Thyroid gland (tissue), 4 donors: ENCODE measurements around the gene TGFA.

ENCODE experiments used
- POLR2A ChIP-seq, 2 donors: fragments of 450-650 bp; IDR thresholded peaks; one replicate each; pipeline ENCODE4 v1.6.1; 2017; ENCODE audit warnings: antibody characterized with exemption in 2 of 2, mild to moderate bottlenecking in 2 of 2, moderate library complexity in 1 of 2
- TF ChIP-seq, protein P1 (sequence below), 6 experiments: fragments of 200-600 bp in 3 of 6; fragments of 450-650 bp in 3 of 6; sonication (generic) in 3 of 6; IDR thresholded peaks; one replicate each; pipeline ENCODE4 v1.5.1; 2016 to 2019; ENCODE audit warnings: antibody characterized with exemption in 6 of 6, mild to moderate bottlenecking in 2 of 6, inconsistent platforms in 1 of 6, moderate library complexity in 1 of 6

DNA sequence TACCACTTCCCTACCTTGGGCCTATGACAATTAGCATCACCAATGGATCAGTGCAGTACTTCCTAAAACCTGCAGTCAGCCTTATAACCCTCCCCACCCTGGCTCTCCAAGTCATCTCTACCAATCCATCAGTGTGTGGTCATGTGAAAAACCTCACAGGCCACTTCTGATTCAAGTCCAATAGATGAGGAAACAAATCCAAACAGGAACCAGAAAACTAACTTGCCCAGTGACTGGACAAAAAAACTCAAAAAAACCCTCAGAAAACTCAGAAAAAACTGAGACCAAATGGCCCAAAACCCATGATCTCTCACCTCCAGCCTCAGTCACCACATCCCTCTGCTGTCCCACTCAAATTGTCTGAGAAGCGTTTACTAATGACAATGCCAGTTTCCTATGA is 43.3 kb downstream of the TGFA start:
- TF ChIP-seq, protein P1, sequence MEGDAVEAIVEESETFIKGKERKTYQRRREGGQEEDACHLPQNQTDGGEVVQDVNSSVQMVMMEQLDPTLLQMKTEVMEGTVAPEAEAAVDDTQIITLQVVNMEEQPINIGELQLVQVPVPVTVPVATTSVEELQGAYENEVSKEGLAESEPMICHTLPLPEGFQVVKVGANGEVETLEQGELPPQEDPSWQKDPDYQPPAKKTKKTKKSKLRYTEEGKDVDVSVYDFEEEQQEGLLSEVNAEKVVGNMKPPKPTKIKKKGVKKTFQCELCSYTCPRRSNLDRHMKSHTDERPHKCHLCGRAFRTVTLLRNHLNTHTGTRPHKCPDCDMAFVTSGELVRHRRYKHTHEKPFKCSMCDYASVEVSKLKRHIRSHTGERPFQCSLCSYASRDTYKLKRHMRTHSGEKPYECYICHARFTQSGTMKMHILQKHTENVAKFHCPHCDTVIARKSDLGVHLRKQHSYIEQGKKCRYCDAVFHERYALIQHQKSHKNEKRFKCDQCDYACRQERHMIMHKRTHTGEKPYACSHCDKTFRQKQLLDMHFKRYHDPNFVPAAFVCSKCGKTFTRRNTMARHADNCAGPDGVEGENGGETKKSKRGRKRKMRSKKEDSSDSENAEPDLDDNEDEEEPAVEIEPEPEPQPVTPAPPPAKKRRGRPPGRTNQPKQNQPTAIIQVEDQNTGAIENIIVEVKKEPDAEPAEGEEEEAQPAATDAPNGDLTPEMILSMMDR (IDR thresholded peaks at IDR 0.05), result no peak
- no peak for TF ChIP-seq POLR2A (IDR thresholded peaks at IDR 0.05)
